ENCODE results near the gene CDH22. TPM values are rescaled to one million over a fixed set of nuclear protein-coding genes. Genes with fewer than 3 reads are reported as not detected.

Gene CDH22
- total RNA-seq, 3 donors from 2014 or later, result 0.15 to 0.66 (median 0.16) TPM

GRCh38 chr20:46347841-46348803 lies 39.8 kb upstream of the CDH22 start:
- DNase-seq (ENCODE audit: low spot score in 2 of 2), result no peak
- H3K36me3 ChIP-seq, result no peaks in the 10 kb centered on the region
- no peaks in the 10 kb centered on the region for H3K4me1 ChIP-seq
- H3K27me3 ChIP-seq, result no peaks in the 10 kb centered on the region
- TF ChIP-seq, protein P1, sequence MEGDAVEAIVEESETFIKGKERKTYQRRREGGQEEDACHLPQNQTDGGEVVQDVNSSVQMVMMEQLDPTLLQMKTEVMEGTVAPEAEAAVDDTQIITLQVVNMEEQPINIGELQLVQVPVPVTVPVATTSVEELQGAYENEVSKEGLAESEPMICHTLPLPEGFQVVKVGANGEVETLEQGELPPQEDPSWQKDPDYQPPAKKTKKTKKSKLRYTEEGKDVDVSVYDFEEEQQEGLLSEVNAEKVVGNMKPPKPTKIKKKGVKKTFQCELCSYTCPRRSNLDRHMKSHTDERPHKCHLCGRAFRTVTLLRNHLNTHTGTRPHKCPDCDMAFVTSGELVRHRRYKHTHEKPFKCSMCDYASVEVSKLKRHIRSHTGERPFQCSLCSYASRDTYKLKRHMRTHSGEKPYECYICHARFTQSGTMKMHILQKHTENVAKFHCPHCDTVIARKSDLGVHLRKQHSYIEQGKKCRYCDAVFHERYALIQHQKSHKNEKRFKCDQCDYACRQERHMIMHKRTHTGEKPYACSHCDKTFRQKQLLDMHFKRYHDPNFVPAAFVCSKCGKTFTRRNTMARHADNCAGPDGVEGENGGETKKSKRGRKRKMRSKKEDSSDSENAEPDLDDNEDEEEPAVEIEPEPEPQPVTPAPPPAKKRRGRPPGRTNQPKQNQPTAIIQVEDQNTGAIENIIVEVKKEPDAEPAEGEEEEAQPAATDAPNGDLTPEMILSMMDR (IDR thresholded peaks at IDR 0.05), result no peak
- TF ChIP-seq POLR2A (IDR thresholded peaks at IDR 0.05), result no peak
- TF ChIP-seq POLR2AphosphoS5 (IDR thresholded peaks at IDR 0.05), result no peak
- no peak overlapping the region for H3K27ac ChIP-seq
- H3K9me3 ChIP-seq, result no peaks in the 10 kb centered on the region
- H3K4me3 ChIP-seq, result peak overlapping the region in 1 of 3 donors; percentile 11
- intact Hi-C loops (cut with DNase I; ENCODE audit: low total_unique reads), result no loop called here

DNA sequence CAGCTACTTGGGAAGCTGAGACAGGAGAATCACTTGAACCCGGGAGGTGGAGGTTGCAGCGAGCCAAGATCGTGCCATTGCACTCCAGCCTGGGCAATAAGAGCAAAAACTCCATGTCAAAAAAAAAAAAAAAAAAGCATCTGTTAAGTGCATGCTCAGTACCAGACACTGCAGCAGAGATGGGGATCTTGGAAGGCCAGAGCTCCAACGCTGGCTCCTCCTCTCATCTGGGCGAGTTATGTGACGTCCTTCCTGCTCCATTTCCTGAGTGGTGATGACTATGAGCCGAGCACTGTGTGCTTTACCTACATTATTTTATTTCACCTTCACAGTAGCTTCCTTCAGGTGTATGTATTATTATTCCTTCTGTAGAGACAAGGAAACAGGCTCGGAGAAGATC lies 38.5 kb upstream of the CDH22 start:
- intact Hi-C loops (cut with DNase I; ENCODE audit: low total_unique reads), result no loop called here

GRCh38 chr20:46344488-46345162 lies 36.3 kb upstream of the CDH22 start:
- H3K27me3 ChIP-seq, result peaks cover 5 to 25% of the 10 kb centered on the region in 2 donors
- TF ChIP-seq POLR2A (IDR thresholded peaks at IDR 0.05) (no peak), POLR2AphosphoS5 (IDR thresholded peaks at IDR 0.05) (no peak)
- TF ChIP-seq, protein P1 (IDR thresholded peaks at IDR 0.05), result no peak
- no peak for DNase-seq (ENCODE audit: low spot score in 2 of 2)
- H3K4me3 ChIP-seq, result no peak overlapping the region
- intact Hi-C loops (cut with DNase I; ENCODE audit: low total_unique reads), result no loop called here
- no peaks in the 10 kb centered on the region for H3K9me3 ChIP-seq
- no peak overlapping the region for H3K27ac ChIP-seq
- H3K4me1 ChIP-seq, result no peaks in the 10 kb centered on the region
- H3K36me3 ChIP-seq, result no peaks in the 10 kb centered on the region

More for the DNA sequence above, 38.5 kb upstream of the CDH22 start:
- H3K36me3 ChIP-seq, result no peaks in the 10 kb centered on the region
- TF ChIP-seq POLR2A (IDR thresholded peaks at IDR 0.05), result no peak
- TF ChIP-seq, protein P1 (IDR thresholded peaks at IDR 0.05), result no peak
- TF ChIP-seq POLR2AphosphoS5 (IDR thresholded peaks at IDR 0.05), result no peak
- DNase-seq (ENCODE audit: low spot score in 2 of 2), result no peak
- no peak overlapping the region for H3K27ac ChIP-seq
- H3K27me3 ChIP-seq, result peaks cover 0 to 6% of the 10 kb centered on the region in 2 donors
- no peak overlapping the region for H3K4me3 ChIP-seq
- no peaks in the 10 kb centered on the region for H3K9me3 ChIP-seq
- no peaks in the 10 kb centered on the region for H3K4me1 ChIP-seq

DNA sequence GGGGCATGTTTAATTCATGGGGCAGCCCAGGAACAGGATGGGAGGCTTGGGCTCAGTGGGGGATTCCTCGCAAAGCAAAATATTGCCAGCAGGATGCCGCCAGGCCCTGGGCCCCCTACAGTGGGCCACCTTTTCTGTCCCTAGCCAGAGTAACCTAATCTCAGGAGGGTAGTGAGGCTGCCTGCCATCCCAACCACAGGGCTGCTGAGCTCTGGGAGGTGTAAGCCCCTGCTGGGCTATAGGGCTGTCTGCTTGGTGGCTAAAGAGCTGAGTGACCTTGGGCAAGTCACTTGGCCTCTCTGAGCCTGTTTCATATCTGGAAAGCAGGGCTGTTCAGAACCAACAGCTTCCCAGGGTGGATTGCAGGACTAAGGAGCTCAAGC lies 35.7 kb upstream of the CDH22 start:
- H3K36me3 ChIP-seq, result no peaks in the 10 kb centered on the region
- H3K4me1 ChIP-seq, result no peaks in the 10 kb centered on the region
- H3K4me3 ChIP-seq, result no peak overlapping the region
- no peaks in the 10 kb centered on the region for H3K9me3 ChIP-seq
- TF ChIP-seq POLR2A (IDR thresholded peaks at IDR 0.05), result no peak
- no peak for TF ChIP-seq POLR2AphosphoS5 (IDR thresholded peaks at IDR 0.05)
- TF ChIP-seq, protein P1 (IDR thresholded peaks at IDR 0.05), result no peak
- H3K27ac ChIP-seq, result no peak overlapping the region
- intact Hi-C loops (cut with DNase I; ENCODE audit: low total_unique reads), result no loop called here
- DNase-seq (ENCODE audit: low spot score in 2 of 2), result no peak
- peaks cover 5 to 32% of the 10 kb centered on the region in 2 donors for H3K27me3 ChIP-seq
